Naive thymus-derived CD4-positive, alpha-beta T cell (primary cell): Measurements from ENCODE around the gene PCBP3. TPM values are rescaled to one million over a fixed set of nuclear protein-coding genes. Genes with fewer than 3 reads are reported as not detected.

Source experiments
- ATAC-seq: fragments of 150-1000 bp; cut with Tn5 transposase; 2 replicates; pipeline ENCODE4 v1.10.0; 2021; ENCODE audit warnings: mild to moderate bottlenecking, moderate library complexity
- CTCF ChIA-PET: fragments of 350-600 bp; sonication (Branson Sonifier 250); formaldehyde crosslinking; loops from one replicate; lab custom pipeline; 2021; ENCODE audit warnings: antibody characterized with exemption; lab: Charles Lee
- POLR2A ChIA-PET: fragments of 350-600 bp; sonication (Branson Sonifier 250); formaldehyde crosslinking; loops from one replicate; lab custom pipeline; 2021; ENCODE audit warnings: antibody characterized with exemption, inconsistent platforms; lab: Charles Lee
- DNase-seq, 9 donors: peaks; one replicate each; pipeline versions ENCODE4 v3.0.0 to v3.0.0-alpha.2; 2020 to 2022; ENCODE audit warnings: mixed read lengths in 1 of 9
- H3K27ac ChIP-seq: one replicate; pipeline ENCODE4 v1.7.0; 2013; ENCODE audit warnings: mild to moderate bottlenecking, low read depth, low read length, moderate library complexity
- H3K27me3 ChIP-seq, 2 donors: one replicate each; pipeline ENCODE4 v1.7.0; 2013; ENCODE audit warnings: low read length in 2 of 2, mild to moderate bottlenecking in 2 of 2, moderate library complexity in 2 of 2; ENCODE audit not compliant: control insufficient read depth in 2 of 2, insufficient read depth in 2 of 2
- H3K36me3 ChIP-seq, 3 experiments: 1 replicate in 2 of 3; 2 replicates in 1 of 3; pipeline ENCODE4 v1.7.0; 2013; ENCODE audit warnings: low read length in 3 of 3, mild to moderate bottlenecking in 3 of 3, moderate library complexity in 1 of 3; ENCODE audit not compliant: insufficient read depth in 3 of 3, control insufficient read depth in 2 of 3
- H3K4me1 ChIP-seq, 2 donors: one replicate each; pipeline ENCODE4 v1.7.0; 2013; ENCODE audit warnings: low read length in 2 of 2, mild to moderate bottlenecking in 2 of 2, moderate library complexity in 1 of 2; ENCODE audit not compliant: control insufficient read depth in 2 of 2, insufficient read depth in 2 of 2
- H3K4me3 ChIP-seq: 2 replicates; pipeline ENCODE4 v1.7.0; 2013; ENCODE audit warnings: mild to moderate bottlenecking, low read length
- H3K9me3 ChIP-seq, 3 experiments: 1 replicate in 2 of 3; 2 replicates in 1 of 3; pipeline ENCODE4 v1.7.0; 2013; ENCODE audit warnings: low read length in 3 of 3; ENCODE audit not compliant: control insufficient read depth in 2 of 3
- H3K27ac Mint-ChIP-seq, 9 donors: one replicate each; pipeline ENCODE4 v1.8.0; 2020 to 2022; ENCODE audit warnings: mixed read lengths in 9 of 9, mild to moderate bottlenecking in 8 of 9, moderate library complexity in 5 of 9, inconsistent platforms in 2 of 9
- H3K27me3 Mint-ChIP-seq, 5 donors: one replicate each; pipeline ENCODE4 v1.8.0; 2021 to 2022; ENCODE audit warnings: mixed read lengths in 5 of 5, mild to moderate bottlenecking in 1 of 5
- H3K36me3 Mint-ChIP-seq, 5 donors: one replicate each; pipeline ENCODE4 v1.8.0; 2020 to 2022; ENCODE audit warnings: mixed read lengths in 5 of 5, mild to moderate bottlenecking in 3 of 5, inconsistent platforms in 1 of 5
- H3K4me1 Mint-ChIP-seq, 7 donors: one replicate each; pipeline ENCODE4 v1.8.0; 2020 to 2022; ENCODE audit warnings: mixed read lengths in 7 of 7, mild to moderate bottlenecking in 3 of 7, inconsistent platforms in 1 of 7
- H3K4me3 Mint-ChIP-seq, 10 donors: one replicate each; pipeline ENCODE4 v1.8.0; 2020 to 2022; ENCODE audit warnings: mild to moderate bottlenecking in 10 of 10, mixed read lengths in 10 of 10, moderate library complexity in 6 of 10, inconsistent platforms in 2 of 10
- H3K9me3 Mint-ChIP-seq, 11 donors: one replicate each; pipeline ENCODE4 v1.8.0; 2020 to 2022; ENCODE audit warnings: mixed read lengths in 11 of 11, mild to moderate bottlenecking in 4 of 11, inconsistent platforms in 1 of 11, moderate library complexity in 1 of 11
- intact Hi-C, 2 donors: fragments of 100-400 bp; cut with micrococcal nuclease; formaldehyde crosslinking; loops; one replicate each; pipeline ENCODE4 v1.15.1; 2023
- polyA plus RNA-seq, 2 donors: library from polyadenylated mRNA; unstranded; fragments of 300-500 nt; fragmentation: Illumina TruSeq; gene quantifications; one replicate each; pipeline ENCODE4 v1.2.3, GENCODE V29; 2021
- total RNA-seq, 6 experiments: library from RNA in 5 of 6; stranded (reverse) in 5 of 6; gene quantifications; 1 replicate in 5 of 6; 2 replicates in 1 of 6; pipeline ENCODE4 v1.2.3 and lab custom pipeline; 2021 to 2026

Gene PCBP3
- total and polyA plus RNA-seq, 7 experiments from 2014 or later: 1.2 to 5.2 (median 1.6) TPM

DNA sequence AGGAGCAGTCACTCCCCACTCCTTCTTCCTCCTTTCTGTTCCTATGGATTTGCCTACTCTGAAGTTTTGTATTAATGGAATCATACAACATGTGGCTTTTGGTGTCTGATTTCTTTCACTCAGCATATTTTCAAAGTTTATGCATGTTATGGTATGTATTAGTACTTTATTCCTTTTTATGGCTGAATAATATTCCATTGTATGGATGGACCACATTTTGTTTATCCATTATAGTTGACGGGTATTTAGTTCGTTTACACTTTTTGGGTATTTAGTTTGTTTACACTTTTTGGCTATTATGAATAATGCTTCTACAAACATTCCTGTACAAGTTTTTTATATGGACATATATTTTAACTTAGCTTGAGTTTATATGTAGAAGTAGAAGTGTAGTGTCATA, 113.1 kb downstream of the PCBP3 start:
- no peak overlapping the region for H3K4me3 ChIP-seq
- Mint-ChIP-seq H3K4me1 (no peaks in the 10 kb centered on the region), H3K36me3 (peaks cover 10 to 38% (median 28%) of the 10 kb centered on the region in 5 donors), H3K4me3 (no peak overlapping the region), H3K27ac (no peak overlapping the region), H3K9me3 (peaks cover 0 to 16% (median 4%) of the 10 kb centered on the region in 11 donors), H3K27me3 (peaks cover 0 to 7% (median 0%) of the 10 kb centered on the region in 5 donors)
- H3K4me1 ChIP-seq: no peaks in the 10 kb centered on the region
- no peaks in the 10 kb centered on the region for H3K9me3 ChIP-seq
- no peaks in the 10 kb centered on the region for H3K27me3 ChIP-seq
- intact Hi-C loops: no loop called here
- ATAC-seq: no peak
- no peaks in the 10 kb centered on the region for H3K36me3 ChIP-seq
- ChIA-PET CTCF (no interaction called here), POLR2A (interaction anchor here (0.7 kb wide), 1 partner anchor 14 kb away, joined by 3 read pairs; no protein-coding TSS in a partner anchor)
- no peak overlapping the region for H3K27ac ChIP-seq
- DNase-seq: no peak

DNA sequence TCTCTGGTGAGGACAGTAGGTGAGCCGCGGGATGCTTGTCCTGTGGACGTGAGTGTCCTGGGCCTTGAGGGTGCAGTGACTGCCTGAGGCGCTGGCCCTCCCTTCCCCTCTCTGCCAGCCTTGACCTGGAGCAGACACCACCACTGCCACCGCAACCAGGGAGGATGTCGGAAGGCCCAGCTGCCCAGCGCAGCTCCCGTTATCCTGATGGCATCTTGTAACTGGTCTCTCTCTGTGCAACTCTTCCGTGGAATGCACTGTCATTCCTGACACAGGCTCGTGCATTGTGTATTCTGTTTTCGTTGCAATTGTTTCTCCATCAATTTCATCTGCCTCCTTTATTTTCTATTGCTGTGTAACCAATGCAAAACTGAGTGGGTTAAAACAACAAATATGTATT, 118.2 kb downstream of the PCBP3 start:
- Histone ChIP-seq H3K9me3 (no peaks in the 10 kb centered on the region), H3K27ac (no peak overlapping the region), H3K4me1 (peaks cover 0 to 6% of the 10 kb centered on the region in 2 donors), H3K27me3 (no peaks in the 10 kb centered on the region), H3K4me3 (no peak overlapping the region), H3K36me3 (no peaks in the 10 kb centered on the region)
- Mint-ChIP-seq H3K4me3 (no peak overlapping the region), H3K27me3 (peaks cover 0 to 5% (median 0%) of the 10 kb centered on the region in 5 donors), H3K4me1 (peaks cover 1 to 12% (median 7%) of the 10 kb centered on the region in 7 donors), H3K36me3 (peaks cover 6 to 21% (median 15%) of the 10 kb centered on the region in 5 donors), H3K27ac (peak overlapping the region in 2 of 9 donors; percentile 44 to 54), H3K9me3 (peaks cover 0 to 2% (median 0%) of the 10 kb centered on the region in 11 donors)
- intact Hi-C loops: no loop called here
- ChIA-PET POLR2A (interaction anchor here (0.7 kb wide), 1 partner anchor 437 kb away, joined by 4 read pairs; no protein-coding TSS in a partner anchor), CTCF (no interaction called here)
- no peak for DNase-seq
- ATAC-seq: no peak

DNA sequence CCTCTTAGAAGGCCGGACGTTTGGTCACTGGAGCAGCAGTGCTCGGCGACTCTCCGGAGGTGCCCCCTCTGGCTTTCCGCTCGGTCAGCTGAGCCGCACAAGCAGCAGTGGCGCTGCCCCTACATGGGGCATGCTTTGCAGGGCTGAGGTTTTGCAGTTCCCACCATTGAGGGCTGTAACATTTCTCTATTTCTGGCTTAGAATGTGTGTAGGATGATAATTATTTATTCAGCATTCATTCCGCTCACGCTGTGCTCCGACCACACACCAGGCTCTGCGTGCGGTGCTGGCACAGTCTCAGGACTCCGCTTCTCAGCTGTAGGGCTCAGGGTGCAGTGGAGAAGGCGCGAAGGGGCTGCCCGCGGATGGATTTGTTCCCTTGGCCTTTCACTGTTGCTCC, 119.5 kb downstream of the PCBP3 start:
- intact Hi-C loops: no loop called here
- ATAC-seq: no peak
- Mint-ChIP-seq H3K4me3 (no peak overlapping the region), H3K36me3 (peaks cover 0 to 16% (median 13%) of the 10 kb centered on the region in 5 donors), H3K27ac (peak overlapping the region in 2 of 9 donors; percentile 13 to 40), H3K9me3 (no peaks in the 10 kb centered on the region), H3K27me3 (peaks cover 0 to 5% (median 0%) of the 10 kb centered on the region in 5 donors), H3K4me1 (peaks cover 10 to 26% (median 20%) of the 10 kb centered on the region in 7 donors)
- CTCF ChIA-PET: no interaction called here
- Histone ChIP-seq H3K4me1 (peaks cover 0 to 20% of the 10 kb centered on the region in 2 donors), H3K27me3 (no peaks in the 10 kb centered on the region), H3K9me3 (no peaks in the 10 kb centered on the region), H3K27ac (no peak overlapping the region), H3K36me3 (no peaks in the 10 kb centered on the region), H3K4me3 (no peak overlapping the region)
- DNase-seq: no peak
- POLR2A ChIA-PET: no interaction called here

DNA sequence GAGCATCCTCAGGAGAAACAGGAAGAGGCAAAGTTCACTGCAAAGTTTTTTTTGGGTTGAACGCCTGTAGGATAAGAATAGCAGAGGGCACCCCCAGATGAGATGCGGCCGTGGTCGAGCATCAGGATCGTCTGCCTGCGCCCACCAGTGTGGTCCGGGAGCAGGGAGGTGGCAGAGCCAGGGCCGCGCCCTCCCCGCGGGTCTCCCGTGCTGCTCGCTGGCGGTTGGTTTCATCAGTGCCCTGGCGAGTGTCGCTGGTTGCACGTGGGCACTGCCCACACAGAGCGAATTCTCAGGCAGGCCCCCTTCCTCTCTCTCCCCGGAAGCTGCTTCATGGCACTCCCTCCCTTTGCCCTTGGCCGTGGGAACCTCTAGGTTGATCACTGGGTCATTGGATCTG, 120.0 kb downstream of the PCBP3 start:
- H3K4me1 Mint-ChIP-seq: peaks cover 13 to 31% (median 25%) of the 10 kb centered on the region in 7 donors
- Histone ChIP-seq H3K27ac (no peak overlapping the region), H3K4me1 (peaks cover 0 to 24% of the 10 kb centered on the region in 2 donors), H3K9me3 (no peaks in the 10 kb centered on the region), H3K27me3 (no peaks in the 10 kb centered on the region), H3K36me3 (no peaks in the 10 kb centered on the region), H3K4me3 (no peak overlapping the region)
- ChIA-PET POLR2A (no interaction called here), CTCF (interaction anchor here (1.0 kb wide), 1 partner anchor 9 kb away, joined by 5 read pairs; no protein-coding TSS in a partner anchor)
- no peak for DNase-seq
- H3K27me3 Mint-ChIP-seq: peaks cover 0 to 5% (median 0%) of the 10 kb centered on the region in 5 donors
- no peak overlapping the region for H3K4me3 Mint-ChIP-seq
- H3K36me3 Mint-ChIP-seq: peaks cover 0 to 16% (median 13%) of the 10 kb centered on the region in 5 donors
- no peak for ATAC-seq
- H3K9me3 Mint-ChIP-seq: no peaks in the 10 kb centered on the region
- intact Hi-C loops: no loop called here
- H3K27ac Mint-ChIP-seq: peak overlapping the region in 4 of 9 donors; percentile 13 to 64 (median 52)

DNA sequence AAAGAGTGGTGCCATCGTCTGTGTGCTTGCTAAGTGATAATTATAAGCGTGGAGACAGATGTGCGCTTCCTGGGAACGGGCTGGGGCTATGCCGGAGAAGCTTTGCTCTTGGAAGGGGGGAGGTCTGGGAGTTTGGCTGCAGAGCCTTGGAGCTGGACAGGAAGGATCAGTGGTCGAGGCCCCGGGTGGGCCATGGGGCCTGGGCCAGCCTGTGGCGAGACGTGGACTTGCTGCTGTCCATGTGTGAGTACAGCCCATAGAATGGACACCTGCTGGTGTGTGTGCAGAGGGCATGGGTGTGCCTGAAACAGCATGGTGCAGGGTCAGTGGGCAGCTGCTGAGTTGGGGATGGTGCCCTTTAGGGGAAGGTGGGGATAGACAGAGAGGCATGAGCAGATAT, 121.3 kb downstream of the PCBP3 start:
- no peak overlapping the region for H3K27ac ChIP-seq
- peaks cover 0 to 5% (median 0%) of the 10 kb centered on the region in 5 donors for H3K27me3 Mint-ChIP-seq
- peaks cover 15 to 43% (median 37%) of the 10 kb centered on the region in 7 donors for H3K4me1 Mint-ChIP-seq
- H3K4me3 Mint-ChIP-seq: no peak overlapping the region
- ATAC-seq: no peak
- peaks cover 0 to 29% of the 10 kb centered on the region in 2 donors for H3K4me1 ChIP-seq
- H3K27ac Mint-ChIP-seq: peak overlapping the region in 8 of 9 donors; percentile 57 to 96 (median 86)
- H3K27me3 ChIP-seq: no peaks in the 10 kb centered on the region
- POLR2A ChIA-PET: no interaction called here
- H3K9me3 ChIP-seq: no peaks in the 10 kb centered on the region
- CTCF ChIA-PET: no interaction called here
- intact Hi-C loops: loop anchor here (5.0 kb wide), 4 partner anchors 53 to 212 kb away; no protein-coding TSS in a partner anchor
- no peaks in the 10 kb centered on the region for H3K9me3 Mint-ChIP-seq
- no peak for DNase-seq
- no peak overlapping the region for H3K4me3 ChIP-seq
- peaks cover 0 to 11% (median 8%) of the 10 kb centered on the region in 5 donors for H3K36me3 Mint-ChIP-seq
- no peaks in the 10 kb centered on the region for H3K36me3 ChIP-seq

DNA sequence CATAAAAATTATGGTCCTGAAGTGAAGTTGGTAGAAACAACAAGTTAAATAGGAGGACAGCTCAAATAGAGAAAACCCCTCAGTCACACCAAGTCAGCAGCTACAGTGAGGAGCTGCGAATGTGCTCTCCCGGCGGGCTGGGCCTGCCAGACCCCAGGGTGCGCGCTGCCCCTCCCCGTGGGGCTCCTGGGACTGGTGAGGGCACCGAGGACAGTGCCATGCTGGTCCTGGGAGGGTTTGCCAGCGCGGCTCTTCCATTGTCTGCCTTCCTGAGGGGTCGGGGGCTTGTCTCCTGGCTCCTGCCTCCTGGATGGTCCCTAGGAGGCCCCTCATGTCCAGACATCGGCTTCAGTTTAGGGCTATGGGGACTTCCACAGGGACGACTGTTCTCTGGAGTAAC, 121.8 kb downstream of the PCBP3 start:
- H3K27me3 Mint-ChIP-seq: peaks cover 0 to 3% (median 0%) of the 10 kb centered on the region in 5 donors
- ATAC-seq (no peak), DNase-seq (no peak)
- no peak overlapping the region for H3K4me3 ChIP-seq
- no peak overlapping the region for H3K27ac ChIP-seq
- peak overlapping the region in 8 of 9 donors; percentile 4 to 97 (median 93) for H3K27ac Mint-ChIP-seq
- peaks cover 0 to 29% of the 10 kb centered on the region in 2 donors for H3K4me1 ChIP-seq
- peaks cover 15 to 49% (median 38%) of the 10 kb centered on the region in 7 donors for H3K4me1 Mint-ChIP-seq
- POLR2A ChIA-PET: no interaction called here
- intact Hi-C loops: loop anchor here (5.0 kb wide), 4 partner anchors 52 to 213 kb away; no protein-coding TSS in a partner anchor
- H3K27me3 ChIP-seq: no peaks in the 10 kb centered on the region
- no peak overlapping the region for H3K4me3 Mint-ChIP-seq
- CTCF ChIA-PET: no interaction called here
- no peaks in the 10 kb centered on the region for H3K9me3 ChIP-seq
- no peaks in the 10 kb centered on the region for H3K36me3 ChIP-seq
- H3K36me3 Mint-ChIP-seq: peaks cover 0 to 10% (median 8%) of the 10 kb centered on the region in 5 donors
- no peaks in the 10 kb centered on the region for H3K9me3 Mint-ChIP-seq
